ENCODE data around the gene CARD6. TPM values are rescaled to one million over a fixed set of nuclear protein-coding genes. Genes with fewer than 3 reads are reported as not detected.

The CARD6 gene
- total and polyA plus RNA-seq, 2 of the 8 experiments (the other 6 are each of a cell fraction or from before 2014, with no cell fraction given) = 0.41 to 0.50 TPM

GRCh38 chr5:40813698-40814281 lies 27.4 kb upstream of the CARD6 start:
- H2BK5ac ChIP-seq (ENCODE audit: low read depth, low read length) = peak overlapping the region; percentile 52; the same call in 1 of the 2 replicates
- H3K27me3 ChIP-seq (replicated peaks in 1 of 4; ENCODE audit: control insufficient read depth in 3 of 4, extremely low read depth in 1 of 4, insufficient read depth in 3 of 4, low read length in 3 of 4) = no peaks in the 10 kb centered on the region
- H2BK120ac ChIP-seq (replicated peaks; ENCODE audit: low read depth, low read length) = no peak overlapping the region
- H2AFZ ChIP-seq (ENCODE audit: low read length) = no peak overlapping the region; the same call in 1 of the 2 replicates
- no peaks in the 10 kb centered on the region for H4K20me1 ChIP-seq (replicated peaks in 1 of 2; ENCODE audit: control insufficient read depth in 1 of 2, insufficient read depth in 2 of 2, low read length in 2 of 2)
- H3K56ac ChIP-seq (replicated peaks; ENCODE audit: insufficient read length, low read depth, low read length) = no peak overlapping the region
- no peak overlapping the region for H4K5ac ChIP-seq (ENCODE audit: insufficient read length, low read depth, low read length)
- no peak overlapping the region for H3K4me3 ChIP-seq (ENCODE audit: extremely low read depth in 1 of 4, insufficient read depth in 2 of 4, low read depth in 3 of 4, low read length in 4 of 4)
- peaks cover 0 to 6% (median 2%) of the 10 kb centered on the region in 4 experiments; a peak in 2 of 7 replicates for H3K4me1 ChIP-seq (replicated peaks in 1 of 4; ENCODE audit: control insufficient read depth in 3 of 4, insufficient read depth in 4 of 4, low read length in 3 of 4)
- H3K14ac ChIP-seq (ENCODE audit: insufficient read length) = no peak overlapping the region
- H3K36me3 ChIP-seq (ENCODE audit: control insufficient read depth in 2 of 4, insufficient read depth in 4 of 4, low read length in 3 of 4) = no peaks in the 10 kb centered on the region
- H4K8ac ChIP-seq (ENCODE audit: extremely low read depth, insufficient read depth, low read length) = no peak overlapping the region
- ChIA-PET POLR2A (ENCODE audit: partially characterized antibody) (interaction anchor here (1.4 to 14.0 kb wide), 2 partner anchors 12 to 14 kb away, joined by 3 to 372 read pairs; partner anchors contain the start of gene RPL37), CTCF (ENCODE audit: partially characterized antibody) (interaction anchor here (0.7 to 0.8 kb wide), 3 partner anchors 11 to 42 kb away, joined by 3 read pairs; no protein-coding TSS in a partner anchor)
- no peak overlapping the region for H2BK20ac ChIP-seq (ENCODE audit: low read length)
- H3K23me2 ChIP-seq (ENCODE audit: low read depth, low read length) = no peaks in the 10 kb centered on the region
- H3K4ac ChIP-seq (replicated peaks; ENCODE audit: insufficient read length, low read depth, low read length) = no peak overlapping the region
- no peak overlapping the region for H3K23ac ChIP-seq (ENCODE audit: insufficient read length)
- FAIRE-seq = peak; percentile 45
- peak overlapping the region; percentile 19; the same call in 1 of the 2 replicates for H3K18ac ChIP-seq (ENCODE audit: extremely low read depth, low read length)
- no peak overlapping the region for H3K27ac ChIP-seq (ENCODE audit: low read depth, low read length)
- 70% methylated on average over 2 of the region's 2 CpGs; no CpG with 5 or more reads in 1 of the 2 experiments for WGBS, 2 experiments (ENCODE audit: extremely low coverage in 1 of 2, insufficient coverage in 1 of 2, insufficient read length in 1 of 2, insufficient replicate concordance in 2 of 2, low coverage in 1 of 2, low lambda C conversion rate in 2 of 2, missing lambda C conversion rate in 1 of 2)
- H3K4me2 ChIP-seq (ENCODE audit: insufficient read depth in 1 of 2, low read depth in 2 of 2, low read length in 2 of 2) = no peak overlapping the region
- H3K79me1 ChIP-seq (ENCODE audit: low read depth, low read length) = no peaks in the 10 kb centered on the region
- no peak overlapping the region for H2AK5ac ChIP-seq (ENCODE audit: low read depth, low read length)
- no peak overlapping the region for H2BK12ac ChIP-seq (ENCODE audit: low read depth, low read length)
- H4K91ac ChIP-seq (replicated peaks; ENCODE audit: insufficient read length, low read length) = no peak overlapping the region
- H3K9ac ChIP-seq (replicated peaks in 1 of 4; ENCODE audit: extremely low read depth in 1 of 4, low read depth in 3 of 4, low read length in 3 of 4) = no peak overlapping the region
- no peak for DNase-seq (ENCODE audit: low read depth in 1 of 2, low spot score in 2 of 2)
- H3K79me2 ChIP-seq (ENCODE audit: control insufficient read depth in 1 of 2, insufficient read depth in 2 of 2, low read length in 2 of 2) = no peaks in the 10 kb centered on the region
- no peaks in the 10 kb centered on the region for H3K9me3 ChIP-seq (ENCODE audit: insufficient read depth in 2 of 2, low read depth in 1 of 2, low read length in 1 of 2)
- H2BK15ac ChIP-seq (ENCODE audit: low read length) = no peak overlapping the region
- TF ChIP-seq SIN3A (conservative IDR thresholded peaks at IDR 0.05 in 1 of 2, IDR thresholded peaks at IDR 0.05 in 1 of 2; ENCODE audit: low read depth in 1 of 2, low read length in 2 of 2) (no peak), TCF12 (IDR thresholded peaks at IDR 0.05; ENCODE audit: low read depth, low read length) (no peak), GTF2F1 (IDR thresholded peaks at IDR 0.05; ENCODE audit: borderline replicate concordance, low read depth, low read length) (no peak), RAD21 (IDR thresholded peaks at IDR 0.05 in 1 of 2, conservative IDR thresholded peaks at IDR 0.05 in 1 of 2; ENCODE audit: low read depth in 2 of 2, low read length in 2 of 2) (no peak), TEAD4 (IDR thresholded peaks at IDR 0.05; ENCODE audit: low read depth, low read length) (no peak), TAF1 (IDR thresholded peaks at IDR 0.05; ENCODE audit: low read depth, low read length) (no peak), CTCF (IDR thresholded peaks at IDR 0.05; ENCODE audit: control extremely low read depth in 1 of 3, insufficient read depth in 1 of 3, low read depth in 1 of 3, low read length in 3 of 3) (no peak), ATF3 (IDR thresholded peaks at IDR 0.05; ENCODE audit: insufficient read depth, low read depth, low read length) (no peak)

Measured in H1 (cell line).